HPDE6-E6E7 (cell line): ENCODE data around the gene PTPRN2.

Experiments
- DNase-seq: peaks from one replicate; pipeline ENCODE4 v3.0.0; 2011; ENCODE audit warnings: missing footprints; ENCODE audit errors: extremely low spot score

The PTPRN2 gene

DNA sequence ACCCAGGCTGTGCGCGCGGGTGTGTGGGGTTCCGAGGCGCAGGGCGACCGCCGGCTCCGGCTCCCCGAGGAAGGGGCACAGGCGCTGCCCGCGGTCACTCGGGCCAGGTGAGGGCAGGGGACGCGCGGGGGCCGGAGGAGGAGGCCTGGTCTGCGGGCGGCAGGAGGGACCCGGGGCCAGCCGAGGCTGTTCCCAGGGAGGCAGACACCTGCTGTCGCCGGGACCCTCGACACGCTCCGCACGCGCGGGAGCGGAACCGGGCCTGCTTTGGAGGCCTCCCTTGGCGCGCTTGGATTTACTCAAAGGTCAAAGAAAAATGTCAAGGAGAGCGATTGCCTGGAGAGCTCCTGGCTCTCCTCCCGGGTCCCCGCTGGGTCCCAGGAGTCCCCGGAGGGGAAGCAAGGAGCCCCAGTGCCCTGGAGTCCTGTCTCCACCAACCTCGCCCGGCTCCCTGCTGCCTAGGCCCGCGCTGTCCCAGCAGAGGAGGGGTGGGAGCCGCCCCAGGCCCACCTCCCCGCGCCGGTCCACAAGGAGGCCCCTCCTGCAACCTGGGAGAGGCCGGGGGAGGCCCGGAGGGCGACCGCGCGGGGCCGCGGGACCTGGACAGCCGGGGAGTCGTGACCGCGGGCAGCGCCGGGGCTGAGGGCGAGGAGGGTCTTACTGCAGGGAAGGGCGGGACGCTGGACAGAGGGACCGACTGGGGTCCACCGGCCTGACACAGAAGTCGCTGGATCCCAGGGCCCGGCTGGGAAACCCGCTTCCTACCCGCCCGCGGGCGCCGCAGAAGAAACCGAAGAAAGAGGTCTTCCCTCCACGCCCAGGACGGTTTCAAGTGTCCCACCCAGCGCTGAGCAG is 902.0 kb downstream of the PTPRN2 start:
- DNase-seq, result no peak

DNA sequence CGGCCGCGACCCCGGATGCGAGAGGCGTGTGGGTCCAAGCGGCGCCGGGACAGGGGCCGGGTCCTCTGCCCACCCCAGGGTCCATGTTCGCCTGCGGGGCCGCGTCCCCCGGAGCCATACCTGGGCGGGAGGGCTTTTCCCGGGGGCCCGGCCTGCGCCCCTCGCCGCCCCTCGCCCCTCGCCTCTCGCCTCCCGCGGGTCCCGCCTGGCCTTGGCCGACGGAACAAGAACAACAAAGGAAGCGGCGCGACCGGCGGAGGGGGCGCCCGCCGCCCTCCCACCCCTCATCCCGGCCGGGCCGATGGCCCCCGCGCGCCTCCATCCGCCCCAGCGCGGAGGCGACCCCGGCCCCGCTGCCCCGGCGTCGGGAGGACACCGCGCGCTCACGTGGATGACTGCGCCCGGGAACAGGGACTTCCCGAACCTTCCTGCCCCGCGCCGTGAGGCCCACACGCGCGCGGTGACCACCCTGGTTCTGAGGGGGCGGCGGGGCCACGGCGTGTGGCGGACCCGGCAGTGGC is 902.7 kb downstream of the PTPRN2 start:
- no peak for DNase-seq

DNA sequence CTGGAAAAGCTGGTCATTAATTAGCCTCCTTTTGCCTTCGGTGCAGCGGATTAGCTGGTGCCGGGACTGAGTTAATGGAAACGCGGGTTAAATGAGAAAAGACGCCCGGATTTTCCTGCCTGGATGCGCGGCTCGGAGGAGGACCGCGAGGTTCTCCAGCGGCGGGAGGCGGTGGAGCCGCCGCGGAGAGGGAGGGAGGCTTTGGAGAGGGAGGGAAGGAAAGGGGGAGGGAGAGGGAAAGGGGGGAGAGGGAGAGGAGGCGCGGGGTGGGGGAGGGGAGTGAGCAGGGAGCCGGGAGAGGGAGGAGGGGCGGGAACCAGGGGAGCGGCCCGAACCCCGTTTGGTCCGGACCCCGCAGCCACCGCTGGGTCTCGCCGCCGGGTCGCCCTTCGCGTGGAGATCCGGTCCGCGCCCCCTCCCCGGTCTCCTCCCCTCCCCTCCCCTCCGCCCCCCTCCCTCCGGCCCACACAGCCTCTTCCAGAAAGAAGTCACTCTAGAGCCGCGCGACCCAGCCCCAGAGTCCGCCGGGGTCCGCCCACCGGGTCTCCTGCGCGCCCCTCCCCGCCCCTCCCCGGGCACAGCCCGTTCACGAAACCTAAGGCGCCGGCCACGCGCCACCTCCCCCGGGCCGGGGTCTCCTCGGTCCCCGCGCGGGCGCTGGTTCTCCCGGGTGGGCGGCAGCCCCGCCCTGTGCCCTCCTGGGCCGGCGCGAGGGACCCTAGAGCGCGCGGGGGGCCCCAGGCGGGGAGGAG is 903.3 kb downstream of the PTPRN2 start:
- no peak for DNase-seq

DNA sequence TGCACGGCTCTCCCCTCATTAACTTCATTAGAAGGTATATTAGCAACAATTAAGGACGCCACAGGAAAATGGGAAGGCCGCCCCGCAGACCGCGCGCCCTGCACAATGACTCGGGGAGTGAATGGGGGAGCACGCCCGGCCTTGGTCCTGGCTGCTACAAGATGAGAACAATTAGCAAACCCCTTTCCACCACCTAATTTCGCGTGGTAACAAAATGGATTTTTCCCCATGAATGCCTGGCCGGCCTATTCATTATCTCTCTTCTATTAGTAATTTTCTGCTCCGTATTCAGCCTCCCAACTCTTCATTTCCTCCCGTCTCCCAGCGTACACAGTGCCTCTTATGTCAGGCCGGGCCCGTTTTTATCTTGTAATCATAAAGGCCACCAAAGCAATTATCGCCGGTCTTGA is 903.9 kb downstream of the PTPRN2 start:
- no peak for DNase-seq

DNA sequence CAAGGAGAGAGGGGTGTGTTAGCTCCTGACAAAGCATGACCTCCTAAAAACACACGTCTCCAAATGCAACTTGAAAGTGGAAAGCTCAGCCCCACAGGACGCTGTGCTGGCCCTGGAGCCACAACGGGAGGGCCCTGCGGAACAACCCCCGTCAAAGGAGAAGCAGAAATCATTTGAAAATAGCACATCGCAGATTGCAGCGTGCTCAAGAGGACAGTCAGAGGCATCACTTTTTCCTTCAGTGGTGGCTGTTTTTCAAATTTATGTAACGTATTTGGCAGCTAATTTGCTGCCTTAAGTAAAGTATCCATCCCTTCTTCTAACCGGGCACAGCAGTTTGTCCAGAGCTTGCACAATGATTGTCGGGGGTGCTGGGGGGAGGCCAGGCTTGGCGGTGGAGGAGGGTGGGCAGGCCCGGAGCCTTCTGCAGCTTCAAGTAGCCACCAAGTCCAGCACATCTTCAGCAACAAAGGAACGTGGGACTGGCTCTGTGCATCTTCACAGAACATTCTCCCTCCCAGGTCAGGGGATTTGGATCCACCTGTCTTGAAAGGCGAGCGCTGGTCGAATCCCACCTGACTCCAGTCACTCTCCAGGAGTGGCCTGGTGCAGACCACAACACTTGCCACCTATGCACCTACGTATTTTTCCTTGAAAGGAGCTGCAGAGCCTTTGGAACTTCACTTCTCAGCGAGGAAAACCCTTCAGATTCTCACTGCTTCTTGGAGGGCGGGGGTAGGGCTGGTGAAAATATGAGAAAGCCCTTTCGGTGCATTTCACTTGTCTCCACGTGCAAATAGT is 904.5 kb downstream of the PTPRN2 start:
- DNase-seq, result no peak

DNA sequence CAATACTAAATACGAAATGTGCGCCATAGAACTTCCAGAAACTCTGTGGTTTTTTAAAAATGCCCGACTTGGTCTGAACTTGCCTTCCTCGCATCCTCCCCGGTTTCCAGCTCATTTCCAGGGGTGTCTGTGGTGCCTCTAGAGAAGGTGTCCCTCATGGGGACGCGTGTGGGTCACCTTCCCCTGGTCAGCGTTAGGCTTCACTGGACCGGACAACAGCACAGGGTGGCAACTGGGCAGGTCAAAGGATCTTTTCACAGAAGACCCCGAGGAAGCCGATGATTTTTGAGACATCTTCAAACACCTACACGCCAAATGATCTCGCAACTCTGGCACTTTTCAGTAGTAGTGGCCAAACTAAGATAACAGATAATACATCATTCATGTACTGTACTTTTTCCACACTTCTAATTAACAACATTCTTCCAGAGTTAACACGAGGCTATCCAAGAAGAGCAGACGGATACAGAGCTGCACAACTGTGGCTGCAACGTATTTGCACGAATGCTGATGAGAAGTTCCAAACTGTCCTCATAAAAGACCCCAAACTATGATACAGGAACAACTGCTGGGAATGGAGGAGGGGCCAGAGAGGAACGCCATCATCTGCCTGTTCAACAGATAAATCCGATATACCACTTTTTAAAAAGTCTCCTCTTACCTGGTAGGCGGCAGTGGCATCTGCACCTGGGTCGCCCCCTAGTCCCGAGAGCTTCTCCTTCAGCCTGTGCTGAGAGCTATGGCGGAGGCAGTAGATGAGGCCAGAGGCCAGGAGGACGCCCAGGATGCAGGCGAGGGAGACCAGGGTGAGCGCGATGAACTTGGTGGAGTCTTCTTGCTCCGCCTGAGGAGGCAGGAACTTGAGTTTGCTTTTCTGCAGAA is 905.3 kb downstream of the PTPRN2 start:
- no peak for DNase-seq

DNA sequence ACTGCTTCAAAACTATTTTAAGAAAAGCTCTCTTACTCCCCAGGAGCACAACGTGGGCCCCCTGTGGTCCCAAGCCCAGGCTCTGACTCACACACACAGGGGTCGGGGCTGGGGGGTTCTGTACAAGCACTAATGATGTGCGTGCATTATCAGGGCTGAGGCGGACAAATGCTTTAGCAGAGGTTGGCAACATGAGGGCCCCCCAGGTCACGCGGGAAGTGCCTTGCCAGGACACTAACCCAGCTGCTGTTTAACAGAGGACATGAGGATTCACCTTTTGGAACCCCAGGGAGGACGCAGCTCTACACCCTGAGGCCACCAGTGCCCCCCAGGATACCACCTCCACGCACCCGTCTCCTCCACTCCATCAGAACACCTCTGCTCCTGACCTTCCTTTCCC is 908.0 kb downstream of the PTPRN2 start:
- no peak for DNase-seq

DNA sequence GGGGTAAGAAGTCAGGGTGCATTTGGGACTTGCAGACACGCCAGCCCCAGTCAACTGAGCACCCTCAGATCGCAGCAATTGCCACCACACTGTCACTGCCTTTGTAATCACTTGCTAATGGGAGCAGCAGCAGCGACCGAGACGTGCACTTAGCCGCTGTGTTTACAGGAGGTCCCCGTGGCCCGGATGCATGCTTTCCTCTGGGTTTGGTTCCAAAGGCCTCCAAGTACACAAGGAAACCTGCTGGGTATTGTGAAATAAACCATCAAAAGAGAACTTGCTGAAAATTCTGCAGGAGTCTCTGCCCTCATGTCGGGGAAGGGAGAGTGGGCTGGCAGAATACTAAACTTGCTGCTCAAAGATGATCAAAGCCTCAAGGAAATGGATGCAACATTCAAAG is 909.1 kb downstream of the PTPRN2 start:
- DNase-seq, result no peak

DNA sequence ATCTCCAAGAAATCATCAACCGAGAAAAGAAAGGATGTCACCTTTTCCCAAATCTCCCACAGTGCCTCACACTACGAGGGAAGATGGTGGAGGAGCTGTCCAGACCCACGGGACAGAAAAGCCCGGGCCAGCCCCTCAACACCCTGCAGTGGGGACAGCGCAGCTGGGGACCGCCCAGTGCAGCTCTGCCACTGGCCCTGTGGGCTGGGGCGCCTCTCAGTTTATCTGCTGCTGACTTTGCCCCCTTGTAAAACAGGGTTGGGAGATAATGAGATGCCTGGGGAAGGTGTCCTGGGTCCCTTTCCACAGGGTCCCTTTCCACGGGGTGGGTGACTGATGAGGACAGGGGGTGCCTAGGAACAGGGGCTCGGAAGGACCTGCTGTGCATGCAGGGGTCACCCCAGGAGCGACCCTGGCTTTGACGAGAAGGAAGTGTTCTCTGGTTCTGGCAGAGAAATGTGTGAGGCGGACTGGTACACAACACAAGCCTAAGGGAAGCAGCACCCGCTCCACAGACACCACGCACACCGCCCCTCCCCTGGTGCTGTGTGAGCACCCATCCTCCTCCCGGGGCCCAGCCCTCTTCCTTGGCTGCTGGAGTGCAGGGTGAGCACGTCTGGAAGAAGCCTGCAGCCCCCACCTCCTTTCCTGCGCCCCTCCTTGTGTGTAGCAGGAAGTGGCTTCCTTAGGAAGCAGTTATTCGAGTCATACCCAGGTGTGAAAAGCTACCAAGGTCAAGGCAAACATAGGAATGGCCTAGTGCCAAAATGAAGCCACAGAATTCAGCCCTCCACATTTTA is 911.0 kb downstream of the PTPRN2 start:
- DNase-seq, result no peak

DNA sequence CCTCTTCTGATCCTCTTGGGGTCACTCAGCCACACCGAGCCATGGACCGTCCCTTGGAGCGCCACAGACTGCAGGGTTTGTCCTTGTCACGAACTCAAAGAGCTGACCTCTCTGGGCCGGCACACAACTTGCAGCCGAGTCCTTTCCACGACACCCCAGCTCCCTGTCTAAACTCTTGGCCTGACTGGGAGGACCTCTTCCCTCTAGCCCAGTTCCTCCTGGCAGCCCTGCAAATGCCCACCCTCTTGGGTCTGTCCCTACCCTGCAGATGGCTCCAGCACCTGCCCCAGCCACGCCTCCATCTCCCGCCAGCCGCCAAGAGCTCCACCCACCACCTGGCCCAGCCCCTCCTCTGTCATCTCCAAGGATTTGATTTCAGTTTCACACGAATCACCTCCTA is 911.6 kb downstream of the PTPRN2 start:
- DNase-seq, result no peak

DNA sequence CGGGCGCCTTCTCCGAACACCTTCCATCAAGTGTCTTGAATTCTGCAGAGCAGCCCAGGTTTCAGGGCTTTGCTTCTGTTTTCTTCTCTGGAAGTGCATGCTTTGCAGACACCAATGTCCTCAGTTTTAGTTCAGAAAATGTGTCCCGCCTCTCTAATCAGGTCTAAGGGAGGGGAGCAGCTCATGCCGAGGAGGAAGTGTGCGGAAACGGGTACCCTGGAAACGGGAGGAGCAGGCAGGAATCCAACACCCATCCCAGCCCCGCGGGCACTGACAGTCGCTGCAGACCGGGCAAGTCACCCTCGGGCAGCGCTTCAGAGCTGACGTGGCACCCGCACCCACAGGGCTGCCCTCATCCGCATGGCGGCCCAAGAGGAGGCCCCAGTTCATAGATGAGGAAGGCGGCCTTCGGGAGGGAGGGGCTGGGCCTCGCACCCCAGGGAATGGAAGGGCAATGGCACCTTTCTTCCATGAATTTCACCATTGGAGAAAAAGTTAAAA is 912.1 kb downstream of the PTPRN2 start:
- no peak for DNase-seq

DNA sequence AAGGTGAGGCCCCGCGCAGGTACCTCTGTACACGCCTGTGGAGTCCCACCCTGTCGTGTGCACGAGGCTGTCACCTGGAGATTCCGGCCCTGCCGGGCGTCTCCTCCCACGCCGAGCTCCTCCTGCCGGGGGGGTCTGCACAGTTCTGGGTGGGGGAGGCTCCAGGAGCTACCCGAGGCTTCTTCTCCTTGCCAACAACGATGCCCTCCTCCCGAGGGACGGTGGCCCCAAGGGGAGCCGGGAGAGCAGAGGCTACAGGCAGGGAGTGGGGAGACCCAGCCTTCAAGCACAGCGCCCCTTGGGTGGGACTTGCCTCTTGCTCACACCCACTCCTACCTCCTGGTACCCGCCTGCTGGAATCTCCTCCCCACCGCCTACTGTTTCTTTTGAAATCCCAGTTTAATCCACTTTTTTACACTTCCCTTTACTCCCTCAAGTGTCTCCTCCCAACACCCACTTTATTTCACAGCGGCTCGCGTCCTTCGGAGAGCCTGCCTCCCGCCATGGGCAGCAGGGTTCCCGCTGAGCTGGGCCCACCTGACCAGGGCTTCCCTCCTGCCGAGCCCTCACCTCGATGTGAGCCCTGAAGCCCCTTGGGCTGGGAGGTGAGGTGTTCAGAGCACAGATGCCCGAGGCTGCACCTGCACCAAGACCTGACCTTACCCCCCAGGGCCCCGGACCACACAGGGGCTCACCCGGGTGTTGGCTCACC is 912.8 kb downstream of the PTPRN2 start:
- no peak for DNase-seq

DNA sequence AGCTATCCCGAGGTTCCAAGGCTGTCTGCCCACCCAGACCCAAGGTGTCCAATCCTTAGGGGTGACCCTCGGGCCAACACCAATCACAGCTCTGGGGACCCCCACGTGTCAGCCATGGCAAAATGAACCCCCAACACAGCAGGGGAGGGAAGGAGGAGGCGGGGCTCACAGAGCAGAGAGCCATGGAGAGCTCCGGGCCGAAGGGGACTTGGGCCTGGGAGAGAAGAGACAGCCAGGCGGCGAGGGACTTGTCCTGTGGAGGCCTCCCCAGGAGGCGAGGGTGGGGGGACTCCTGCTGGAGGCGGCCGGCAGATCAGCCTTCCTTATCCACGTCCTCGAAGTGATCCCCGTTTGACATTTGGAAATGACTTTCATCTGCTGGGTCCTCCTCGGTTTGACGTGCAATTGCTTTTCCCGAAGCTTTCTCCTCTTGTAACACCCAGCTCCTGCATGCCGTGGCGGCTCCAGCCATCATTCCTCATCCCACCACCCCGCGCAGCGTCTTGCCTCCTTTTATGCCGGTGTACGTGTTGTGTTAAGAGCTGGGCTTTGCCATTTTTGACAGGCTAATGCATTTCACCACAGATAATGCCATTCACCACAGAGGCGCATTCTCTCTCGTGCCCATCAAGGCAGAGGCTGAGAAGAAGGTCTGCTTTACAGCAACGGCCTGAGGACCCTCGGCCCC is 913.5 kb downstream of the PTPRN2 start:
- DNase-seq, result no peak

DNA sequence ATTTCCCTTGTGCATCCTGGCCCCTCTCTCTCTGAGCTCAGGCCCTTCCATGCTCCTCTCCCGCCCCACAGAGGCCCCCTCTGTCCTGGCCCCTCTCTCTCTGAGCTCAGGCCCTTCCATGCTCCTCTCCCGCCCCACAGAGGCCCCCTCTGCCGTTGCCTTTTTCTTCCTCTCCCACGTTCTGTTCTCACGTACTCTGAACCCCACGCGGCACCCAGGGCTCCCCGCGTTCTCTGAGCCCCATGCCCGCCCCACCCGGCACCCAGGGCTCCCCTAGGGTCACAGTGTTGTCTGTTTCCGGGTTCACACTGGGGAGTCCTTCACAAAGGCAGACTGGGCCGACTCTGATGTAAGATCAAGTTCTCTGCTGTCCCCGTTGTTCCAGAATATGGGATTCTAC is 914.0 kb downstream of the PTPRN2 start:
- no peak for DNase-seq

DNA sequence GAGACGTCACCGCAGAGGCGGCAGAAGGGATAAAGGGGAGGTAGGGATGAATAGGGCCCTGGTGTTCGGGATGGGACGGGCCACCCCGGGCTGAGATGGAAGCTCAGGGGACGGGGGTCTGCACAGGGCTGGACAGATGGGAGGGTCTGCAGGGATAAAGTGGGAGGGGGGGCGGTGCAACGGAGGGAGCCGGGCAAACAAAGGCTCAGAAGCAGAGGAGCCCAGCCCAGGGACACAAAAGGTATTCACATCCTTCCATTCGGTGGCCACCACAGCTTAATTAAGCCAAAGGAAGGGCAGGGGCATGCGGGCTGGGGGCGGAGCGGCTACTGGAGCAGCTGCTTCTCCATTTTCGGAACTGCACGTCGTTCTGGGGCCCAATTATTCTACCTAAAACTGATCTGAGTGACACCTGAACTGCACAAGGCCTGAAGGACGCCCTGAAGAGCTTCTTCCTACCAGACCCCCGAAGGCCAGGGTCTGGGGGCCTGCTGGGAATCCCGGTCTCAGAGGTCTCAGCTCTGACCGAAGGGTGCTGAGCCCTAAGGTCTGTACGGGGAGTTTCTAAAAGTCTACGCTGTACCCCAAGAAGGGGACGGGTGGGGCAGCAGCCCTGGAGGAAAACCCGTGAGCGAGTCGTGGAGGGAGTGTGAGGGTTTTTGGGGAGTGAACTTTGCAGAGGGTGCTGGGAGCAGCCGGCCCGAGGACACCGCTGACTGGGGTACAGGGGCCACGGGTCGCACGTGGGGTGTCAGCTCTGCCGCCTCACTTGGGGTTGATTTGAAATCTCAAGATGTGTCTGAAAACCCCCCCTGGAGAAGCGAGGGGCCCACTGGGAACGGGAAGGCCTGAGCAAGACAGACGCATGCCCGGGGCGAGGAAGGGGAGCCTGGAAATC is 916.0 kb downstream of the PTPRN2 start:
- no peak for DNase-seq

DNA sequence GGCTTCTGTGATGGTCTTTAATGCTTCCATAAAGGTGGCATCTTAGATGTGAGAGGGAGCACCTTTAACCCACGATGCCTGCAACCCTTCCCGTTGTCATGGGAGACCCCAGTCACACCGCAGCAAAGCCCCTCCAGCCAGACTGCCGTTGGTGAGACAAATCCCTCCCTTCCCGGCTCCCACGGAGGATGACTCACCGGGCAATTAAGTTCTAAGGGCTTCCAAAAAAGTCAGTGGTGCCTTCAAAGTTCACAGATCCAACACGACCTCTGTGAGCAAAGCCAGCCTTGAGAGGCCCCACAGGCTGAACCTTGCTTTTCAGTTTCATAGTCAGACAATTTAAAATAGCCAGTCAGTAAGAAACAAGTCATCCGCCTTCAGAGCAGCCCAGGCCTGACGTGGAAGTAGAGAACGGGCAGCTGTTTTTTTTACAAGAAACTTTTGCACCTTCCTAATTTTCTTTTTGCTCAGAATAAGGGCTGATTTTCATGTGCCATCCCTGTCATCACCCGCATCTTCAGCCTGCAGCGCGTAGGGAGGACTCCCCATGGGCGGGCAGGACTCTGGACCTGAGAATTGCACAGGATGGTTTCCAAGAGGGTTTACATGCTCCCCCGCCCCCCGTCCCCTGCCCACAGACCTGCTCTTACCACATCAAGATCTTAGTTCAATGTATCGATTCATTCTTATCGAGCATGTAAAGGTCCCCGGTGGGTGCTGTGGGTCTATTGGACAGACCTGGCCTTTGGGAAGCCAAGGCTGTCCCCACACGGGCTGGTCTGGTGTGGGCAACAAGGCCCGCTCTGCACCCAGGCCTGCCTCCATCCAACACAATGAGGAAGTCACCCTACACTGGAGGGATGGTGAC is 916.9 kb downstream of the PTPRN2 start:
- no peak for DNase-seq
